HL-60 (cell line): ENCODE measurements around the gene DCBLD1.

ENCODE experiments used
- DNase-seq, 2 experiments: peaks; one replicate each; pipeline ENCODE4 v3.0.0-alpha.2; 2010 to 2020; ENCODE audit warnings: low read depth in 1 of 2, low spot score in 1 of 2
- H3K27ac ChIP-seq: fragments of 250-450 bp; sonication (Bioruptor Pico); replicated peaks from 2 replicates; pipeline ENCODE4 v1.5.1; 2020; ENCODE audit warnings: mild to moderate bottlenecking, moderate library complexity
- H3K27me3 ChIP-seq: fragments of 250-450 bp; sonication (Bioruptor Pico); 2 replicates; pipeline ENCODE4 v1.5.1; 2021; ENCODE audit warnings: mild to moderate bottlenecking, moderate library complexity; ENCODE audit not compliant: insufficient read depth, poor library complexity, severe bottlenecking
- H3K4me3 ChIP-seq: replicated peaks from 2 replicates; pipeline ENCODE4 v1.5.1; 2011; ENCODE audit warnings: mild to moderate bottlenecking, control low read depth, low read length; ENCODE audit not compliant: insufficient read depth
- CTCF ChIP-seq: IDR thresholded peaks from one replicate; pipeline ENCODE4 v1.5.1; 2011; ENCODE audit warnings: low read length, control low read depth, inconsistent platforms; ENCODE audit not compliant: insufficient read depth
- GABPA ChIP-seq: IDR thresholded peaks from 2 replicates; pipeline ENCODE4 v1.6.1; 2012; ENCODE audit warnings: low read depth
- POLR2AphosphoS5 ChIP-seq: IDR thresholded peaks from 2 replicates; pipeline ENCODE4 v1.6.1; 2012; ENCODE audit warnings: low read depth
- REST ChIP-seq: IDR thresholded peaks from 2 replicates; pipeline ENCODE4 v1.6.1; 2012; ENCODE audit warnings: low read depth; ENCODE audit not compliant: insufficient replicate concordance
- SPI1 ChIP-seq: IDR thresholded peaks from 2 replicates; pipeline ENCODE4 v1.6.1; 2012; ENCODE audit warnings: low read depth, mild to moderate bottlenecking, borderline replicate concordance

Gene DCBLD1

GRCh38 chr6:117480651-117481050, 1.8 kb upstream of the DCBLD1 start:
- no peak for DNase-seq
- H3K27me3 ChIP-seq, result peaks cover 14% of the 10 kb centered on the region
- no peak for TF ChIP-seq CTCF
- TF ChIP-seq SPI1, result no peak
- TF ChIP-seq GABPA, result no peak
- no peak for TF ChIP-seq REST
- no peak for TF ChIP-seq POLR2AphosphoS5
- H3K27ac ChIP-seq, result no peak overlapping the region
- H3K4me3 ChIP-seq, result no peak overlapping the region

GRCh38 chr6:117481278-117481925, 1.1 kb upstream of the DCBLD1 start:
- DNase-seq, result no peak
- Histone ChIP-seq H3K27me3 (peaks cover 14% of the 10 kb centered on the region), H3K4me3 (no peak overlapping the region)

More at GRCh38 chr6:117481278-117481925, 1.1 kb upstream of the DCBLD1 start:
- no peak overlapping the region for H3K27ac ChIP-seq
- no peak for TF ChIP-seq POLR2AphosphoS5
- no peak for TF ChIP-seq REST
- TF ChIP-seq CTCF, result no peak
- no peak for TF ChIP-seq GABPA
- no peak for TF ChIP-seq SPI1
